ENCODE measurements around the gene TUG1. TPM values are rescaled to one million over a fixed set of nuclear protein-coding genes. Genes with fewer than 3 reads are reported as not detected.

TUG1 gene
- total RNA-seq = 39.1 TPM

GRCh38 chr22:30968924-30969531, at the start of gene TUG1:
Gene TUG1 (plus strand): TSS chr22:30969265.
- Histone ChIP-seq H3K4me3 (ENCODE audit: low read length in 3 of 3) (peak within 1 kb of the TSS; percentile 76 to 95 (median 79)), H3K27ac (ENCODE audit: low read depth, low read length) (peak within 1 kb of the TSS; percentile 95), H3K36me3 (ENCODE audit: control insufficient read depth in 3 of 3, insufficient read depth in 3 of 3, low read length in 3 of 3) (peaks cover 15 to 26% (median 24%) of the 10 kb centered on the region in 3 donors), H3K27me3 (ENCODE audit: control insufficient read depth in 3 of 3, insufficient read depth in 3 of 3, low read length in 3 of 3) (no peaks in the 10 kb centered on the region), H3K4me1 (ENCODE audit: control insufficient read depth in 3 of 3, insufficient read depth in 3 of 3, low read length in 3 of 3) (peaks cover 9 to 63% (median 43%) of the 10 kb centered on the region in 3 donors), H3K9me3 (ENCODE audit: control insufficient read depth in 3 of 3, low read length in 3 of 3) (peaks cover 0 to 3% (median 0%) of the 10 kb centered on the region in 3 donors), H3K9ac (ENCODE audit: low read depth in 1 of 3, low read length in 3 of 3) (peak within 1 kb of the TSS; percentile 85 to 87 (median 86))

DNA sequence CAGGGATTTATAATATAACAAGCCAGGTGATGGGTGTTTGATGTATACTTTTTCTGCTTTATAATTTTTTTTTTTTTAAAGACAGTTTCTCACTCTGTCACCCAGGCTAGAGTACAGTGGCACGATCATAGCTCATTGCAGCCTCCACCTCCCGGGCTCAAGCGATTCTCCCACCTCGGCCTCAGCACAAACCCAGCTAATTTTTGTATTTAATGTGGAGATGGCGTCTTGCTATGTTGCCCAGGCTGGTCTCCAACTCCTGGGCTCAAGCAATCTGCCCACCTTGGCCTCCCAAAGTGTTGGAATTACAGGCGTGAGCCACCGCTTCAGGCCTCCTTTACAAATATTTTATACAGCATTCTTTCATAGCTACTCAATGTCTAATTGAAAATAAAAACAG, 49.1 kb upstream of the TUG1 start:
- no peak overlapping the region for H3K27ac ChIP-seq (ENCODE audit: low read depth, low read length)
- peaks cover 4 to 7% (median 6%) of the 10 kb centered on the region in 3 donors for H3K4me1 ChIP-seq (ENCODE audit: control insufficient read depth in 3 of 3, insufficient read depth in 3 of 3, low read length in 3 of 3)
- H3K4me3 ChIP-seq (ENCODE audit: low read length in 3 of 3) = no peak overlapping the region
- no peaks in the 10 kb centered on the region for H3K9me3 ChIP-seq (ENCODE audit: control insufficient read depth in 3 of 3, low read length in 3 of 3)
- H3K27me3 ChIP-seq (ENCODE audit: control insufficient read depth in 3 of 3, insufficient read depth in 3 of 3, low read length in 3 of 3) = no peaks in the 10 kb centered on the region
- H3K36me3 ChIP-seq (ENCODE audit: control insufficient read depth in 3 of 3, insufficient read depth in 3 of 3, low read length in 3 of 3) = peaks cover 0 to 6% (median 5%) of the 10 kb centered on the region in 3 donors
- no peak overlapping the region for H3K9ac ChIP-seq (ENCODE audit: low read depth in 1 of 3, low read length in 3 of 3)

DNA sequence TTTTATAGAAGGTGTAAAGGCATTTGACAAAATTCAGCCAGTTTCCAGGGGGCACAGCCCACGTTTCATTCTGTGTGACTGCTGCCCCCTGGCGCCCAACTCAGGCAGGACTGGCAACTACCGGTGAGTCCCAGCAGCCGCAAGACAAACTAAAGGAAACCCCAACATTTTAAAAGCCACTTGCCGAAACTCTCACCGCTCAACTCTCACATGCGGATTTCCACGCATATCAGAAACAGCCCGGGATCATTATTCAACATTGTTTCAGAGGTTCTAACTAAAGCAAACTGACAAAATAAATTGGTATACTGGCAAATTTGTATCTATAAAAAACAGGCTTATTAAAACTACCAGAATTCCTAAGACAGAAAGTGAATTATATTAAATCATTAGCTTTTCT, 48.7 kb upstream of the TUG1 start:
- Histone ChIP-seq H3K4me3 (ENCODE audit: low read length in 3 of 3) (no peak overlapping the region), H3K27me3 (ENCODE audit: control insufficient read depth in 3 of 3, insufficient read depth in 3 of 3, low read length in 3 of 3) (no peaks in the 10 kb centered on the region), H3K36me3 (ENCODE audit: control insufficient read depth in 3 of 3, insufficient read depth in 3 of 3, low read length in 3 of 3) (peaks cover 3 to 10% (median 5%) of the 10 kb centered on the region in 3 donors), H3K9ac (ENCODE audit: low read depth in 1 of 3, low read length in 3 of 3) (no peak overlapping the region), H3K4me1 (ENCODE audit: control insufficient read depth in 3 of 3, insufficient read depth in 3 of 3, low read length in 3 of 3) (peaks cover 4 to 7% (median 6%) of the 10 kb centered on the region in 3 donors), H3K27ac (ENCODE audit: low read depth, low read length) (no peak overlapping the region), H3K9me3 (ENCODE audit: control insufficient read depth in 3 of 3, low read length in 3 of 3) (no peaks in the 10 kb centered on the region)

- peak overlapping the region in 1 of 3 donors; percentile 59 for H3K4me3 ChIP-seq (ENCODE audit: low read length in 3 of 3)
- no peaks in the 10 kb centered on the region for H3K9me3 ChIP-seq (ENCODE audit: control insufficient read depth in 3 of 3, low read length in 3 of 3)
- H3K27ac ChIP-seq (ENCODE audit: low read depth, low read length) = no peak overlapping the region
- H3K27me3 ChIP-seq (ENCODE audit: control insufficient read depth in 3 of 3, insufficient read depth in 3 of 3, low read length in 3 of 3) = no peaks in the 10 kb centered on the region
- H3K36me3 ChIP-seq (ENCODE audit: control insufficient read depth in 3 of 3, insufficient read depth in 3 of 3, low read length in 3 of 3) = peaks cover 9 to 17% (median 11%) of the 10 kb centered on the region in 3 donors
- peak overlapping the region in 2 of 3 donors; percentile 60 to 74 for H3K9ac ChIP-seq (ENCODE audit: low read depth in 1 of 3, low read length in 3 of 3)
- H3K4me1 ChIP-seq (ENCODE audit: control insufficient read depth in 3 of 3, insufficient read depth in 3 of 3, low read length in 3 of 3) = peaks cover 4 to 7% (median 6%) of the 10 kb centered on the region in 3 donors
Observed at GRCh38 chr22:30921108-30921507, 48.0 kb upstream of the TUG1 start.

GRCh38 chr22:30922151-30922611, 46.9 kb upstream of the TUG1 start:
- H3K27ac ChIP-seq (ENCODE audit: low read depth, low read length) = no peak overlapping the region
- H3K4me3 ChIP-seq (ENCODE audit: low read length in 3 of 3) = peak overlapping the region; percentile 59 to 74 (median 63)
- peaks cover 4 to 7% (median 6%) of the 10 kb centered on the region in 3 donors for H3K4me1 ChIP-seq (ENCODE audit: control insufficient read depth in 3 of 3, insufficient read depth in 3 of 3, low read length in 3 of 3)
- peaks cover 14 to 27% (median 20%) of the 10 kb centered on the region in 3 donors for H3K36me3 ChIP-seq (ENCODE audit: control insufficient read depth in 3 of 3, insufficient read depth in 3 of 3, low read length in 3 of 3)
- H3K9ac ChIP-seq (ENCODE audit: low read depth in 1 of 3, low read length in 3 of 3) = peak overlapping the region in 2 of 3 donors; percentile 62 to 74
- no peaks in the 10 kb centered on the region for H3K9me3 ChIP-seq (ENCODE audit: control insufficient read depth in 3 of 3, low read length in 3 of 3)
- no peaks in the 10 kb centered on the region for H3K27me3 ChIP-seq (ENCODE audit: control insufficient read depth in 3 of 3, insufficient read depth in 3 of 3, low read length in 3 of 3)

DNA sequence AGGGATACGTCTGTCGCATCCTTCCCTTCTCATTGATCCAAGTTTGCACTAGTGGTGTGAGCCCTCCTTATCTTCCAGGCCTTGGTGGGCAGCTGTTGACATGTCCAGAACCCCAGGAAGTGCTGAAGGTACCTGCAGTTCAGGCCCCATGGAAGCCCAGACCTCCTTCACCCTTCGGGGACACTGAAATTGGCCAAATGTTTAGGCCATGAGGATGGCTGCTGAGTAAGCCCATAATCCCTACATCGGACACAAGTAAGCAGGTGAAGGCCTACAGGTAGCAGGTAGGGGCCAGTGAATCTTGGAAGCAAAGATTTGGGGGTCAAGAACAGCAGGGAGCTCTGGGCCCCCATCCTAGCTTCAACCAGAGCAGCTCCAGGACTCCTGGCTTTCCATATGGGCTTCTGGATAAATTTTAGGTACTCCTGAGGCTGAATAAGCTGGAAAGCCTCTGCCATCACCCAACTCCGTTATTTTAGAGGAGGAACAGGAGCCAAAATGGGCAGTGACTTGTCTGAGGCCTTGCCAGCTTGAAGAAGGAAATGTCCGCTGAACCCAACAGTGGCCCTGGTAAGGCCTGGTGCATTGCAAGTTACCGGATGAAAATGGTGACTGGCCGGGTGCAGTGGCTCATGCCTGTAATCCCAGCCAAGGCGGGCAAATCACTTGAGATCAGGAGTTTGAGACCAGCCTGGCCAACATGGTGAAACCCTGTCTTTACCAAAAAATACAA, 45.7 kb upstream of the TUG1 start:
- no peaks in the 10 kb centered on the region for H3K9me3 ChIP-seq (ENCODE audit: control insufficient read depth in 3 of 3, low read length in 3 of 3)

GRCh38 chr22:30925667-30926066, 43.4 kb upstream of the TUG1 start:
- Histone ChIP-seq H3K4me1 (ENCODE audit: control insufficient read depth in 3 of 3, insufficient read depth in 3 of 3, low read length in 3 of 3) (peaks cover 4 to 7% (median 6%) of the 10 kb centered on the region in 3 donors), H3K9me3 (ENCODE audit: control insufficient read depth in 3 of 3, low read length in 3 of 3) (no peaks in the 10 kb centered on the region), H3K27ac (ENCODE audit: low read depth, low read length) (no peak overlapping the region), H3K4me3 (ENCODE audit: low read length in 3 of 3) (no peak overlapping the region), H3K36me3 (ENCODE audit: control insufficient read depth in 3 of 3, insufficient read depth in 3 of 3, low read length in 3 of 3) (peaks cover 33 to 58% (median 50%) of the 10 kb centered on the region in 3 donors), H3K27me3 (ENCODE audit: control insufficient read depth in 3 of 3, insufficient read depth in 3 of 3, low read length in 3 of 3) (no peaks in the 10 kb centered on the region), H3K9ac (ENCODE audit: low read depth in 1 of 3, low read length in 3 of 3) (no peak overlapping the region)

More for the DNA sequence above, 45.7 kb upstream of the TUG1 start:
- Histone ChIP-seq H3K9ac (ENCODE audit: low read depth in 1 of 3, low read length in 3 of 3) (peak overlapping the region in 1 of 3 donors; percentile 8), H3K27me3 (ENCODE audit: control insufficient read depth in 3 of 3, insufficient read depth in 3 of 3, low read length in 3 of 3) (no peaks in the 10 kb centered on the region), H3K27ac (ENCODE audit: low read depth, low read length) (no peak overlapping the region), H3K4me3 (ENCODE audit: low read length in 3 of 3) (no peak overlapping the region), H3K36me3 (ENCODE audit: control insufficient read depth in 3 of 3, insufficient read depth in 3 of 3, low read length in 3 of 3) (peaks cover 26 to 38% (median 31%) of the 10 kb centered on the region in 3 donors), H3K4me1 (ENCODE audit: control insufficient read depth in 3 of 3, insufficient read depth in 3 of 3, low read length in 3 of 3) (peaks cover 4 to 7% (median 6%) of the 10 kb centered on the region in 3 donors)

DNA sequence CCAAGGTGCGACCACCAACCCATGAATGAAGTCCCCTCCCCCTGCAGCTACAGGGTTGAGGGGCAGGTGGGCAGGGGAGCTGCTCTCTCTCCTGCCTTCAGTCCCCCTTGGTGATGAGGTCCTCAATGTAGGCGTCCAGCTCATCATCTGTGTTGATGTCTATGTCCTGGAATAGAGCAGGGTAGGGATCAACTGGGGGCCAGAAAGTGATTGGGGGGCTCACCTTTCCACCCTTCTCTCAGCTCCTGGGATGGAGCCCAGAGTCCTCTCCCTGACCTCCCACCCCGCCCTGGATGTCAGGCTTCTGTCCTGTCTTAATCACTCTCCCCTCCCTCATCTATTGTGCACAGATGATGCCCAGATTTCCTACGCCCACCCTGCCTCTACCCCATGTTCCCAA, 42.4 kb upstream of the TUG1 start:
- no peaks in the 10 kb centered on the region for H3K9me3 ChIP-seq (ENCODE audit: control insufficient read depth in 3 of 3, low read length in 3 of 3)
- peaks cover under 1 to 6% (median 4%) of the 10 kb centered on the region in 3 donors for H3K4me1 ChIP-seq (ENCODE audit: control insufficient read depth in 3 of 3, insufficient read depth in 3 of 3, low read length in 3 of 3)
- no peak overlapping the region for H3K9ac ChIP-seq (ENCODE audit: low read depth in 1 of 3, low read length in 3 of 3)
- no peaks in the 10 kb centered on the region for H3K27me3 ChIP-seq (ENCODE audit: control insufficient read depth in 3 of 3, insufficient read depth in 3 of 3, low read length in 3 of 3)
- peaks cover 43 to 68% (median 60%) of the 10 kb centered on the region in 3 donors for H3K36me3 ChIP-seq (ENCODE audit: control insufficient read depth in 3 of 3, insufficient read depth in 3 of 3, low read length in 3 of 3)
- no peak overlapping the region for H3K27ac ChIP-seq (ENCODE audit: low read depth, low read length)
- H3K4me3 ChIP-seq (ENCODE audit: low read length in 3 of 3) = no peak overlapping the region

DNA sequence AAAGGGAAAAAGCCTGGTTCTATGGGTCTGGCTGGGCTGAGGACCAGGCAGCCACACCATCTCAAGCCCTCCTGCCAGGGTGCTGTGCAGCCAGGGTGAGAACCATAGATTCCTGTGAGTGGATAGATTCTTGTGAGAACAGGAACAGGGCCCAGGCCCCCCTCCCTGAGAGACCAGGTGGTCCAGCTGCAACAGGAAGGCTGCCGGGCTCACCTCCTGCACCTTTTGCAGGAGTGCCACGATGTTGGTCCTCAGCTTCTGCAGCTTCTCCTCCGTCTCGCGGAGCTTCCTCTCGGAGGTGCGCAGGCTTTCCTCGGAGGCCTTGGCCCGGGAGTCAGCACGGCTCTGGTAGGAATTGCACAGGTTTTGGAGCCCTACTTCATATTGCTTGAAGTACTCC, 41.3 kb upstream of the TUG1 start:
- Histone ChIP-seq H3K4me1 (ENCODE audit: control insufficient read depth in 3 of 3, insufficient read depth in 3 of 3, low read length in 3 of 3) (no peaks in the 10 kb centered on the region), H3K36me3 (ENCODE audit: control insufficient read depth in 3 of 3, insufficient read depth in 3 of 3, low read length in 3 of 3) (peaks cover 54 to 79% (median 71%) of the 10 kb centered on the region in 3 donors), H3K27me3 (ENCODE audit: control insufficient read depth in 3 of 3, insufficient read depth in 3 of 3, low read length in 3 of 3) (no peaks in the 10 kb centered on the region), H3K9ac (ENCODE audit: low read depth in 1 of 3, low read length in 3 of 3) (no peak overlapping the region), H3K9me3 (ENCODE audit: control insufficient read depth in 3 of 3, low read length in 3 of 3) (no peaks in the 10 kb centered on the region), H3K27ac (ENCODE audit: low read depth, low read length) (no peak overlapping the region), H3K4me3 (ENCODE audit: low read length in 3 of 3) (no peak overlapping the region)

GRCh38 chr22:30928401-30928800, 40.7 kb upstream of the TUG1 start:
- Histone ChIP-seq H3K9me3 (ENCODE audit: control insufficient read depth in 3 of 3, low read length in 3 of 3) (no peaks in the 10 kb centered on the region), H3K27me3 (ENCODE audit: control insufficient read depth in 3 of 3, insufficient read depth in 3 of 3, low read length in 3 of 3) (no peaks in the 10 kb centered on the region), H3K27ac (ENCODE audit: low read depth, low read length) (no peak overlapping the region), H3K4me1 (ENCODE audit: control insufficient read depth in 3 of 3, insufficient read depth in 3 of 3, low read length in 3 of 3) (no peaks in the 10 kb centered on the region), H3K36me3 (ENCODE audit: control insufficient read depth in 3 of 3, insufficient read depth in 3 of 3, low read length in 3 of 3) (peaks cover 60 to 85% (median 76%) of the 10 kb centered on the region in 3 donors), H3K9ac (ENCODE audit: low read depth in 1 of 3, low read length in 3 of 3) (no peak overlapping the region), H3K4me3 (ENCODE audit: low read length in 3 of 3) (no peak overlapping the region)
